D721Med (cell line): ENCODE data around the gene B9D2.

Experiments used
- DNase-seq: peaks from one replicate; pipeline ENCODE4 v3.0.0; 2011; ENCODE audit warnings: low spot score; ENCODE audit not compliant: insufficient read length
- FAIRE-seq: peaks from 2 replicates; lab custom pipeline; 2011; peaks lifted over from hg19 to GRCh38; lab: Jason Lieb, UNC
- TF ChIP-seq, protein P1 (sequence below): IDR thresholded peaks from 2 replicates; pipeline ENCODE4 v1.5.1; 2012; ENCODE audit warnings: mild to moderate bottlenecking, control low read depth; ENCODE audit not compliant: insufficient read depth; ENCODE audit errors: missing control alignments

Gene B9D2

DNA sequence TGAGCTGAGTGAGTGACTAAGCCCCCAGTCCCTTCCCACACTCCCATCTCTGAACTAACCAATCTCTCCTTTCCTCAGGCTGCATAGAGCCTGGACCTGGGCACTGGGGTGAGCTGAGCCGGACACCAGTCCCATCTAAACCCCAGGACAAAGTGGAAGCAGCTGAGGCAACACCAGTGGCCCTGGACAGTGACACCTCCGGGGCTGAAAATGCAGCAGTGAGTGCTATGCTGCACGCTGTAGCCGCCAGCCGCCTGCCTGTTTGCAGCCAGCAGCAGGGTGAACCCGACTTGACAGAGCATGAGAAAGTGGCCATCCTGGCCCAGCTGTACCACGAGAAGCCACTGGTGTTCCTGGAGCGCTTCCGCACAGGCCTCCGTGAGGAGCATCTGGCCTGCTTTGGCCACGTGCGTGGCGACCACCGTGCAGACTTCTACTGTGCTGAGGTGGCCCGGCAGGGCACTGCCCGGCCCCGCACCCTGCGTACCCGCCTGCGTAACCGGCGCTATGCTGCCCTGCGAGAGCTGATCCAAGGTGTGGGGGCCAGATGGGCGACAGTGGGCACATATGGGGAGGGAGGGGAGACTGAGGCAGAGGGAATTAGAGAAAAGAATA is 47.5 kb downstream of the B9D2 start:
- TF ChIP-seq, protein P1, sequence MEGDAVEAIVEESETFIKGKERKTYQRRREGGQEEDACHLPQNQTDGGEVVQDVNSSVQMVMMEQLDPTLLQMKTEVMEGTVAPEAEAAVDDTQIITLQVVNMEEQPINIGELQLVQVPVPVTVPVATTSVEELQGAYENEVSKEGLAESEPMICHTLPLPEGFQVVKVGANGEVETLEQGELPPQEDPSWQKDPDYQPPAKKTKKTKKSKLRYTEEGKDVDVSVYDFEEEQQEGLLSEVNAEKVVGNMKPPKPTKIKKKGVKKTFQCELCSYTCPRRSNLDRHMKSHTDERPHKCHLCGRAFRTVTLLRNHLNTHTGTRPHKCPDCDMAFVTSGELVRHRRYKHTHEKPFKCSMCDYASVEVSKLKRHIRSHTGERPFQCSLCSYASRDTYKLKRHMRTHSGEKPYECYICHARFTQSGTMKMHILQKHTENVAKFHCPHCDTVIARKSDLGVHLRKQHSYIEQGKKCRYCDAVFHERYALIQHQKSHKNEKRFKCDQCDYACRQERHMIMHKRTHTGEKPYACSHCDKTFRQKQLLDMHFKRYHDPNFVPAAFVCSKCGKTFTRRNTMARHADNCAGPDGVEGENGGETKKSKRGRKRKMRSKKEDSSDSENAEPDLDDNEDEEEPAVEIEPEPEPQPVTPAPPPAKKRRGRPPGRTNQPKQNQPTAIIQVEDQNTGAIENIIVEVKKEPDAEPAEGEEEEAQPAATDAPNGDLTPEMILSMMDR = no peak
- DNase-seq (no peak), FAIRE-seq (no peak)

DNA sequence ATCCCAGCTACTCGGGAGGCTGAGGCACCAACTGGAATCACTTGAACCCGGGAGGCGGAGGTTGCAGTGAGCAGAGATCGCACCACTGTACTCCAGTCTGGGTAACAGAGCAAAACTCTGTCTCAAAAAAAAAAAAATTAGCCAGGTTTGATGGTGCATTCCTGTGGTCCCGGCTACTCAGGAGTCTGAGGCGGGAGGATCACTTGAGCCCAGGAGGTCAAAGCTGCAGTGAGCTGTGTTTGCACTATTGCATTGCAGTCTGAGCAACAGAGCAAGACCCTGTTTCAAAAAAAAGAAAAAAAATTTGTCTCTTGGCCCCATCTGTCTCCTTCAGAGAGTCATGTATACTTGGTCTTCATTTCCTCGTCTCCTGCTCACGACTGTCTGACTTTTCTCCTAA is 52.3 kb downstream of the B9D2 start:
- TF ChIP-seq, protein P1 = no peak
- FAIRE-seq = no peak
- no peak for DNase-seq

DNA sequence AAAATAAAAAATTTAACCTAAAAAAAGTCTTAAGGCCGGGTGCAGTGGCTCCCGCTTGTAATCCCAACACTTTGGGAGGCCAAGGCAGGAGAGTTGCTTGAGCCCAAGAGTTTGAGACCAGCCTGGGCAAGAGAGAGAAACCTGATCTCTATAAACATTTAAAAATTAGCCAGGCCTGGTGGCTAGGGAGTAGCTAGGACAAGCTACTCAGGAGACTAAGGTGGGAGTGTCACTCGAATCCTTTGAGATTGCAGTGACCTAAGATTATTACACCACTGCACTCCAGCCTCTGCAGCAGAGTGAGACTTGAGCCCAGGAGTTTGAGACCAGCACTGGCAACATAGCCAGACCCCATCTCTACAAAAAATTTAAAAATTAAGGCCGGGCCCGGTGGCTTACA is 52.9 kb downstream of the B9D2 start:
- no peak for DNase-seq
- FAIRE-seq = no peak
- TF ChIP-seq, protein P1 = no peak

DNA sequence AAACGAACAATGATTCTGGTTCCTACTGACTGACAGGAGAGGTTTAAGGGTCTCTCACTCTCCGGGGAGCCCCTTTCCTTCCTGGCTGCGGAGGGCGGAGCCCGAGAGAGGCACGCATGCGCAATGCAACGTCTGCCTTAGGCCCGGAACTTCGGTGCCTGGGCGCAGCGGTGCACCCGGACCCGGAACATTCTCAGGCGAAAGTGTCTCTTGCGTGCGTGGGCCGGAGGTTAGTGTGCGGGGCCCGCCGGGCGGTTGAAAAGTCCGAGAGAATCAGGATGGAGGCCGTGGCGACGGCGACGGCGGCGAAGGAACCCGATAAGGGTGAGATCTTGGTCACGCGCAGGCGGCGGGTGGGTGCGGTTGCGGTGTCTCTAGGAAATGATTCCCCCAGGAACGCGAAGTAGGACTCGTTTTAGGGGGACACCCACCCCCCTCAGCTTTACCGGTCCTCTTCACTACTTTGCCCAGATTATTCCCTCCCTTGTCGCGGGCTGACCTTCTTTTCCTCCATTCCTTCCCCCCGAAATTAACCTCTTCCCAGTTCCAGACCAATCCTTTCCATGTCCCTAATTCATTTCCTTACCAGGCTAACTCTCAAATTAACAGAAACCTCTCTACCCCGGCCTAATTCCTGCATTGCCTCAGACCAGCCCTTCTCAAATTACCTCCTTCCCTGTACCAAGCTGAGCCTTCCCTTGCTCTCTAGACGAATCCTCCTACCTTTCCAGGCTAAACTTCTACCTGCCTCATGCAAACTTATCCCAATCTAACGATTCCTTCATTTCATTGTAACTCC is 53.7 kb downstream of the B9D2 start, which contains the start of gene CCDC97:
TSS of gene CCDC97 (plus strand) at position 140 of the 799 bp plus-strand sequence. CDS start at position 279, 139 bp downstream.
- FAIRE-seq = no peak
- TF ChIP-seq, protein P1 = no peak

DNA sequence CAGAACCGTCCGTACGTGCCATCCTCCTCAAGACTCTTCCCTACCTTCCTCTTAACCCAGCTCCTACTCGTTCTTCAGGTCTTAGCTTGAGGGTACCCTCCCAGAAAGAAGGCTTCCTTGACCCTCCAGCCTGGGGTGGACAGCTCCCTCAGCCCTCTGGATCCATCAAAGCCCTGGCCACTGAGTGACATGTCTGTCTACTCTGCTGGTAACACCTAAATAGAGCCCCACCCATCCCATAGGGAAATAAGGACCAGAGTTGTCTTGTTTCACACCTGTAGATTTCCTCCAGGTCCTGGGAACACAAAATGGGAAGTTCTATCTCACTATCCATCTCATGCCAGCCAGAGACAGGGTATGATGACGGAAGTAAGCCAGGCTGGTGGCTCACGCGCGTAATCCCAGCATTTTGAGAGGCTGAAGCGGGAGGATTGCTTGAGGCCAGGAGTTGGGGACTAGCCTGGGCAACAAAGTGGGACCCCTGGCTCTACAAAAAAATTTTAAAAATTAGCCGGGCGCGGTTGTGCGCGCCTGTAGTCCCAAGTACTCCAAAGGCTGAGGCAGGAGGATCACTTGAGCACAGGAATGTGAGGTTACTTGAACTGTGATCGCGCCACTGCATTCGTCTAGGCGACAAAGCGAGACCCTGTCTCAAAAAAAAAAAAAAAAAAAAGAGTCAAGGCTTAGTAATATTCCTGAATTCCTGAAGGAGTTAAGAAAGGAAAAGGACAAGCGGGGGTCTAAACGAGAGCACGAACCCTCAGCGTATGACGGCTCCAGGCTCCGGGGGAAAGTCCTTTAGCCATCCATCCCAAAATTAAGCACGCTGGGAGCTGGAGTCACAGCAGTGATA is 54.5 kb downstream of the B9D2 start:
- DNase-seq (no peak), FAIRE-seq (no peak)
- TF ChIP-seq, protein P1 = no peak

More for the DNA sequence above, 53.7 kb downstream of the B9D2 start, which contains the start of gene CCDC97:
- DNase-seq = peak; percentile 79

DNA sequence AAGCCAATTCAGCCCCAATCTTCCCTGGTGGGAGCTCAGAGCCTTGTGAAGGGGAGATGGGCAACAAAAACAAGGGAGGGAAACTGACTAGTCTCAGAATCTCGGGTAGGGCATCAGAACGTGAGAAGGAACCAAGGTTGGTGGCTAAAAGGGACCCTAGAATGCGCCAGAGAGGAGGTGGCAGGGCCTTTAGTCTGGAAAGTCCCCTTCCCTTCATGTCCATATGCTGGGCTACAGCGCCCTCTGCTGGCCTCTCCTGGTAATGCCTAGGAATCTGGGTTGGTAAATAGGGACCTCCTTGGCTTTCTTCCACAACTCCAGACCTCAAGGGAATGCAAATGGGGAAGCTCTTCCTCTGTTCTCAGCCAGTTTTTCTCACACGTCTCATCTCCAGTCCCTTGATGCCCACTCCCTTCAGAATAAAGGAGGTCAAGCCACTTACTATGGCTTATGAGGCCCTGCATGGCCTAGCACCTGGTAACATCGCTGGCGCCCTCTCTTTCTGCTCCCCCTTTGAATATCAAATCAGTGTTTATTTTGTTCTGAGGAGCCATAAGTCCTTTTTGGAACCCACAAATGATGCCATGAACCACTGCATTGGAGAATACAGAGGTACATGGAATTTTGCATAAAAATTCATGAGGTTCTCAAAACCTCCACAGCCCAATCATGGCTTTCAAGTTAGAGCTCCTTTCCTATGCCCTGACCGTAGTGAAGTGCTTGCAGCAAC is 55.3 kb downstream of the B9D2 start:
- DNase-seq = no peak
- TF ChIP-seq, protein P1 = peak; percentile 96
- no peak for FAIRE-seq
